ENCODE measurements around the gene BIRC2. TPM values are rescaled to one million over a fixed set of nuclear protein-coding genes. Genes with fewer than 3 reads are reported as not detected.

The BIRC2 gene
- total RNA-seq, 1 donor from 2014 or later: 53.5 TPM

Other genes starting within 250 kb of the BIRC2 start
- 154 TPM for gene YAP1, start 236.8 kb upstream of the BIRC2 start, total RNA-seq
- 20.2 TPM for gene BIRC3, start 29.7 kb upstream of the BIRC2 start, total RNA-seq
- gene TMEM123, start 105.6 kb downstream of the BIRC2 start, total RNA-seq: 135 TPM
- 1,865 TPM for gene MMP7, start 183.5 kb downstream of the BIRC2 start, total RNA-seq

Data from mucosa of gallbladder (tissue), 1 donor.